ENCODE measurements around the gene WFDC6. TPM values are rescaled to one million over a fixed set of nuclear protein-coding genes. Genes with fewer than 3 reads are reported as not detected.
"Not testable (repeated sequence)": the region's sequence is repeated elsewhere in the genome, so short reads cannot be mapped to it uniquely, and the experiment has no call there.

Gene WFDC6
- total and polyA plus RNA-seq, 4 donors = not detected

GRCh38 chr20:45569650-45570049, 30.4 kb upstream of the WFDC6 start:
- H3K36me3 ChIP-seq (ENCODE audit: control insufficient read depth, insufficient read depth, low read length); H3K27ac ChIP-seq (ENCODE audit: low read depth, low read length); DNase-seq (ENCODE audit: low read depth in 4 of 6, low spot score in 6 of 6); H3K4me3 ChIP-seq (ENCODE audit: low read depth, low read length); H3K9me3 ChIP-seq (ENCODE audit: control insufficient read depth, insufficient read depth, low read length); H3K27me3 ChIP-seq (ENCODE audit: control insufficient read depth, insufficient read depth, low read length); H3K4me1 ChIP-seq (ENCODE audit: control insufficient read depth, insufficient read depth, low read length): not testable (repeated sequence)
- WGBS (ENCODE audit: insufficient coverage) = no CpG with 5 or more reads among the region's 1 CpG

GRCh38 chr20:45564760-45565276, 25.5 kb upstream of the WFDC6 start:
- no peak overlapping the region for H3K4me3 ChIP-seq (ENCODE audit: low read depth, low read length)
- H3K4me1 ChIP-seq (ENCODE audit: control insufficient read depth, insufficient read depth, low read length) = no peaks in the 10 kb centered on the region
- H3K9me3 ChIP-seq (ENCODE audit: control insufficient read depth, insufficient read depth, low read length) = no peaks in the 10 kb centered on the region
- no CpG with 5 or more reads among the region's 2 CpGs for WGBS (ENCODE audit: insufficient coverage)
- H3K27ac ChIP-seq (ENCODE audit: low read depth, low read length) = no peak overlapping the region
- H3K27me3 ChIP-seq (ENCODE audit: control insufficient read depth, insufficient read depth, low read length) = no peaks in the 10 kb centered on the region
- DNase-seq (ENCODE audit: low read depth in 4 of 6, low spot score in 6 of 6) = no peak
- no peaks in the 10 kb centered on the region for H3K36me3 ChIP-seq (ENCODE audit: control insufficient read depth, insufficient read depth, low read length)

- H3K36me3 ChIP-seq (ENCODE audit: control insufficient read depth, insufficient read depth, low read length) = no peaks in the 10 kb centered on the region
Observed at GRCh38 chr20:45555198-45555597, 15.9 kb upstream of the WFDC6 start.

GRCh38 chr20:45552456-45552855, 13.2 kb upstream of the WFDC6 start:
- no peaks in the 10 kb centered on the region for H3K4me1 ChIP-seq (ENCODE audit: control insufficient read depth, insufficient read depth, low read length)
- H3K36me3 ChIP-seq (ENCODE audit: control insufficient read depth, insufficient read depth, low read length) = no peaks in the 10 kb centered on the region
- DNase-seq (ENCODE audit: low read depth in 4 of 6, low spot score in 6 of 6) = no peak
- no peak overlapping the region for H3K4me3 ChIP-seq (ENCODE audit: low read depth, low read length)
- H3K27ac ChIP-seq (ENCODE audit: low read depth, low read length) = no peak overlapping the region
- no peaks in the 10 kb centered on the region for H3K9me3 ChIP-seq (ENCODE audit: control insufficient read depth, insufficient read depth, low read length)
- WGBS (ENCODE audit: insufficient coverage) = 88% methylated on average over 1 of the region's 2 CpGs
- H3K27me3 ChIP-seq (ENCODE audit: control insufficient read depth, insufficient read depth, low read length) = no peaks in the 10 kb centered on the region

More at GRCh38 chr20:45555198-45555597, 15.9 kb upstream of the WFDC6 start:
- WGBS (ENCODE audit: insufficient coverage) = 83% methylated on average over 1 of the region's 1 CpG
- H3K9me3 ChIP-seq (ENCODE audit: control insufficient read depth, insufficient read depth, low read length) = no peaks in the 10 kb centered on the region
- no peak for DNase-seq (ENCODE audit: low read depth in 4 of 6, low spot score in 6 of 6)
- H3K27me3 ChIP-seq (ENCODE audit: control insufficient read depth, insufficient read depth, low read length) = no peaks in the 10 kb centered on the region
- no peaks in the 10 kb centered on the region for H3K4me1 ChIP-seq (ENCODE audit: control insufficient read depth, insufficient read depth, low read length)
- no peak overlapping the region for H3K4me3 ChIP-seq (ENCODE audit: low read depth, low read length)
- H3K27ac ChIP-seq (ENCODE audit: low read depth, low read length) = no peak overlapping the region

- DNase-seq (ENCODE audit: low read depth in 4 of 6, low spot score in 6 of 6) = no peak
- Histone ChIP-seq H3K4me1 (ENCODE audit: control insufficient read depth, insufficient read depth, low read length) (no peaks in the 10 kb centered on the region), H3K27ac (ENCODE audit: low read depth, low read length) (no peak overlapping the region), H3K27me3 (ENCODE audit: control insufficient read depth, insufficient read depth, low read length) (no peaks in the 10 kb centered on the region), H3K36me3 (ENCODE audit: control insufficient read depth, insufficient read depth, low read length) (no peaks in the 10 kb centered on the region), H3K4me3 (ENCODE audit: low read depth, low read length) (no peak overlapping the region), H3K9me3 (ENCODE audit: control insufficient read depth, insufficient read depth, low read length) (no peaks in the 10 kb centered on the region)
Observed at GRCh38 chr20:45550765-45551164, 11.5 kb upstream of the WFDC6 start.

GRCh38 chr20:45548410-45548809, 9.1 kb upstream of the WFDC6 start:
- no peak overlapping the region for H3K4me3 ChIP-seq (ENCODE audit: low read depth, low read length)
- 96% methylated on average over 4 of the region's 7 CpGs for WGBS (ENCODE audit: insufficient coverage)
- no peak for DNase-seq (ENCODE audit: low read depth in 4 of 6, low spot score in 6 of 6)
- no peaks in the 10 kb centered on the region for H3K27me3 ChIP-seq (ENCODE audit: control insufficient read depth, insufficient read depth, low read length)
- no peaks in the 10 kb centered on the region for H3K4me1 ChIP-seq (ENCODE audit: control insufficient read depth, insufficient read depth, low read length)
- H3K36me3 ChIP-seq (ENCODE audit: control insufficient read depth, insufficient read depth, low read length) = no peaks in the 10 kb centered on the region
- no peaks in the 10 kb centered on the region for H3K9me3 ChIP-seq (ENCODE audit: control insufficient read depth, insufficient read depth, low read length)
- no peak overlapping the region for H3K27ac ChIP-seq (ENCODE audit: low read depth, low read length)

GRCh38 chr20:45547206-45547770, 8.0 kb upstream of the WFDC6 start, which contains the start of gene EPPIN:
Gene EPPIN, minus strand, starts transcription at chr20:45547401. Its CDS starts 44 bp downstream, at chr20:45547357.
- Histone ChIP-seq H3K4me1 (ENCODE audit: control insufficient read depth, insufficient read depth, low read length) (no peaks in the 10 kb centered on the region), H3K36me3 (ENCODE audit: control insufficient read depth, insufficient read depth, low read length) (no peaks in the 10 kb centered on the region), H3K4me3 (ENCODE audit: low read depth, low read length) (no peak within 1 kb of the TSS), H3K9me3 (ENCODE audit: control insufficient read depth, insufficient read depth, low read length) (no peaks in the 10 kb centered on the region), H3K27ac (ENCODE audit: low read depth, low read length) (no peak within 1 kb of the TSS), H3K27me3 (ENCODE audit: control insufficient read depth, insufficient read depth, low read length) (no peaks in the 10 kb centered on the region)
- no peak for DNase-seq (ENCODE audit: low read depth in 4 of 6, low spot score in 6 of 6)
- 85% methylated on average over 5 of the region's 6 CpGs for WGBS (ENCODE audit: insufficient coverage)

- Histone ChIP-seq H3K9me3 (ENCODE audit: control insufficient read depth, insufficient read depth, low read length) (no peaks in the 10 kb centered on the region), H3K27me3 (ENCODE audit: control insufficient read depth, insufficient read depth, low read length) (no peaks in the 10 kb centered on the region), H3K36me3 (ENCODE audit: control insufficient read depth, insufficient read depth, low read length) (no peaks in the 10 kb centered on the region), H3K4me3 (ENCODE audit: low read depth, low read length) (no peak overlapping the region), H3K4me1 (ENCODE audit: control insufficient read depth, insufficient read depth, low read length) (no peaks in the 10 kb centered on the region), H3K27ac (ENCODE audit: low read depth, low read length) (no peak overlapping the region)
- DNase-seq (ENCODE audit: low read depth in 4 of 6, low spot score in 6 of 6) = peak in 5 of 6 donors; percentile 5 to 72 (median 13)
- 92% methylated on average over 2 of the region's 5 CpGs for WGBS (ENCODE audit: insufficient coverage)
Observed at GRCh38 chr20:45545754-45546453, 6.6 kb upstream of the WFDC6 start.

- DNase-seq (ENCODE audit: low read depth in 4 of 6, low spot score in 6 of 6) = no peak
- Histone ChIP-seq H3K36me3 (ENCODE audit: control insufficient read depth, insufficient read depth, low read length) (no peaks in the 10 kb centered on the region), H3K27ac (ENCODE audit: low read depth, low read length) (no peak overlapping the region), H3K4me3 (ENCODE audit: low read depth, low read length) (no peak overlapping the region), H3K4me1 (ENCODE audit: control insufficient read depth, insufficient read depth, low read length) (no peaks in the 10 kb centered on the region), H3K9me3 (ENCODE audit: control insufficient read depth, insufficient read depth, low read length) (no peaks in the 10 kb centered on the region), H3K27me3 (ENCODE audit: control insufficient read depth, insufficient read depth, low read length) (no peaks in the 10 kb centered on the region)
- WGBS (ENCODE audit: insufficient coverage) = 52% methylated on average over 2 of the region's 3 CpGs
Observed at GRCh38 chr20:45545351-45545750, 6.1 kb upstream of the WFDC6 start.

Data from spinal cord (tissue), 10 donors.